Heart left ventricle (tissue), 13 donors: ENCODE measurements around the gene ZNF573.

Source experiments
- POLR2A ChIP-seq, 2 donors: fragments of 450-650 bp; IDR thresholded peaks; one replicate each; pipeline ENCODE4 v1.6.1; 2017; ENCODE audit warnings: antibody characterized with exemption in 2 of 2, mild to moderate bottlenecking in 2 of 2, moderate library complexity in 2 of 2
- TF ChIP-seq, protein P1 (sequence below), 12 donors: fragments of 200-600 bp; sonication (generic) in 4 of 12; IDR thresholded peaks; one replicate each; pipeline versions ENCODE4 v1.5.0 to v1.8.0; 2018 to 2022; ENCODE audit warnings: antibody characterized with exemption in 12 of 12, mild to moderate bottlenecking in 5 of 12
- donor health status: ischemic (EF 13 %, LVEDD 7.1; RV severe dilation, severe dysfunction).
- donor health status: DM: no; HTN: yes; CAD: no.
- donor health status: DM: no; HTN: no; CAD: no.
- donor health status: ischemic (EF 25% LVEDD 6.9; RV normal size, moderate dysfunction).
- donor health status: ischemic (EF 25% LVEDD 5.7; RV mildly dilated, moderate dysfunction).
- donor health status: ischemic (EF 35%, LVEDD 5.7; RV mildly dilated, moderate dysfunction).
- donor health status: nonischemic (EF 11% LVEDD 7.7; RV severe dilation, severe dysfunction).
- donor health status: DM: yes; HTN: yes; CAD: no.
- donor health status: PGD.
- donor health status: ischemic (EF 29% LVEDD 5.4; RV normal size, mild dysfunction).
- donor health status: nonischemic (EF 23%, LVEDD 6.1; RV moderate dilation, normal function).

DNA sequence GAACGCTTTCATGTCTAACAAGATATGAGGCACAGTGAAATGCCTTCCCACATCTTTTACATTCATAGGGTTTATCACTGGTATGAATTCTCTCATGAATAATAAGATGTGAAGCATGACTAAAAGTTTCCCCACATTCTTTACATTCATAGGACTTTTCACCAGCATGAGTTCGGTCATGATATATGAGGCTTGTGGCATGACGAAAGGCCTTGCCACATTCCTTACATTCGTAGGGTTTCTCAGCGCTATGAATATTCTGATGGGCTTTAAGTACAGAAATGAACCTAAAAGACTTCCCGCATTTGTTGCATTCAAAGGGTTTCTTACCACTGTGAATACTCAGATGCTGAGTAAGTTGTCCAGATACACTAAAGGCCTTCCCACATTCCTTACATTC, 81.2 kb downstream of the ZNF573 start:
- TF ChIP-seq POLR2A (IDR thresholded peaks at IDR 0.05): no peak
- TF ChIP-seq, protein P1, sequence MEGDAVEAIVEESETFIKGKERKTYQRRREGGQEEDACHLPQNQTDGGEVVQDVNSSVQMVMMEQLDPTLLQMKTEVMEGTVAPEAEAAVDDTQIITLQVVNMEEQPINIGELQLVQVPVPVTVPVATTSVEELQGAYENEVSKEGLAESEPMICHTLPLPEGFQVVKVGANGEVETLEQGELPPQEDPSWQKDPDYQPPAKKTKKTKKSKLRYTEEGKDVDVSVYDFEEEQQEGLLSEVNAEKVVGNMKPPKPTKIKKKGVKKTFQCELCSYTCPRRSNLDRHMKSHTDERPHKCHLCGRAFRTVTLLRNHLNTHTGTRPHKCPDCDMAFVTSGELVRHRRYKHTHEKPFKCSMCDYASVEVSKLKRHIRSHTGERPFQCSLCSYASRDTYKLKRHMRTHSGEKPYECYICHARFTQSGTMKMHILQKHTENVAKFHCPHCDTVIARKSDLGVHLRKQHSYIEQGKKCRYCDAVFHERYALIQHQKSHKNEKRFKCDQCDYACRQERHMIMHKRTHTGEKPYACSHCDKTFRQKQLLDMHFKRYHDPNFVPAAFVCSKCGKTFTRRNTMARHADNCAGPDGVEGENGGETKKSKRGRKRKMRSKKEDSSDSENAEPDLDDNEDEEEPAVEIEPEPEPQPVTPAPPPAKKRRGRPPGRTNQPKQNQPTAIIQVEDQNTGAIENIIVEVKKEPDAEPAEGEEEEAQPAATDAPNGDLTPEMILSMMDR (IDR thresholded peaks at IDR 0.05): no peak
